ENCODE data around the gene DTNA.

- no peak for TF ChIP-seq GATA2 (IDR thresholded peaks at IDR 0.05; ENCODE audit: low read depth, low read length)
- TF ChIP-seq GATA3 (IDR thresholded peaks at IDR 0.05; ENCODE audit: low read depth, low read length), result no peak
Measured at GRCh38 chr18:34828093-34828492, 118.0 kb downstream of the DTNA start.

Measured in SH-SY5Y (cell line).